ENCODE data around the gene PSMD3.
A peak's percentile ranks its signal among the peaks of the same experiment; 100 is the strongest.

PSMD3 gene

DNA sequence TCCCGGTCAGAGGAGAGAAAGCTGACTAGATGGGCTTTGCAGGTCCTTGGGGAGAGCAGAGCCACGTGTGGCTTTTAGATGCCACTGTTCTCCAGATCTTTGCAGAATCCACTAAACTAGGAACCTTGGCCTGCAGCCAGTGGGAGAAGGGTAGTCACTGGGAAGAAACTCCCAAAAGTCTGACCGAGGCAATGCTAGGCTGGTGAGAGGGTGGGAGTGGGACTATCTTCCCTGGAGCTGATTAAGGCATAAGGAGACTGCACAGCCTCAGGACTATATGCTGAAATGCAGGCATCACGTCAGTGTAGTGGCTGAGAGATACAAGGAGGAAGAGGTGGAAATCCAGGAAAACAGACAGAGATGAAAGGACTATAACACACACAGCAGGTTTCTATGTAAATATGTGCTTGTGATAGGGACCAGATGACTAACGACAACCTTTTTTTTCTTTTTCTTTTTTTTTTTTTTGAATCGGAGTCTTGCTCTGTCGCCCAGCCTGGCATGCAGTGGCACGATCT lies 20.0 kb upstream of the PSMD3 start:
- DNase-seq (ENCODE audit: low spot score) = no peak

- DNase-seq (ENCODE audit: low spot score) = no peak
Measured at GRCh38 chr17:39962642-39963220, 17.9 kb upstream of the PSMD3 start, which contains the start of gene GSDMA. TSS of gene GSDMA (plus strand) at chr17:39963004. CDS start at chr17:39965688, 2,684 bp downstream.

GRCh38 chr17:39963829-39964228 lies 16.8 kb upstream of the PSMD3 start:
- no peak for DNase-seq (ENCODE audit: low spot score)

- no peak for DNase-seq (ENCODE audit: low spot score)
Measured at GRCh38 chr17:39965017-39965699, 15.4 kb upstream of the PSMD3 start.

GRCh38 chr17:39966771-39967170 lies 13.8 kb upstream of the PSMD3 start:
- no peak for DNase-seq (ENCODE audit: low spot score)

DNA sequence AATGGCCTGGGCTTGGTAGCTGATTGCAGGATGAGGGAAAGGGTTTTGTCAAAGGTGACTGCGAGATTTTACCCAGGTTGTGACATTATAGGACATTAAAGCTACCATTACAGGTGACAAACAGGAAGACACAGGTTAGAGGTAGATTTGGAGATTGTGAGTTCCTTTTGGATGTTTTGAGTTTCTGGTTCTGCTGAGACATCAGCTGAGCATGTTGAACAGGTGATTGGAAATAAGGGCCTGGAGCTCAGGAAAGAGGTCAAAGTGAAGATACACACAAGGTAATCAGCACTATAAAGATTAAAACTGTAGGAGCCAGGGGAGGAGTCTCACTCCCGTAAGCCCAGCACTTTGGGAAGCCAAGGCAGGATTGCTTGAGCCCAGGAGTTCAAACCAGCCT lies 11.8 kb upstream of the PSMD3 start:
- DNase-seq (ENCODE audit: low spot score) = no peak

DNA sequence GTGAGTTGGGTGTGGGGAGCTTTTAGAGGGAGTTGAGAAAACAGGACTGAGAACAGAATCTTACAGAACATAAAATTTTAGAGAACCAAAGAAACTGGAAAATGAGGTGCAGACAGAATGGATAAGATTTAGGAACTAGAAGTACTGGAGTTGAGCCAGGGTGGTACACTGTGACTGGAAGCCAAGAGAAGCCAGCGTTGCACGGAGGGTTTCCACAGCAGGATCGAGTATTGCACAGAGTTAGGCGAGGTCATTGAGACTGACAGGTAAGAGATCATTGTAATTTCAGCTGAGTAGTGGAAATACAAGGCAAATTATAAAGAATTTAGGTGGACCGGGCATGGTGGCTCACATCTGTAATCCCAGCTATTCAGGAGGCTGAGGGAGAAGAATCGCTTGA lies 11.2 kb upstream of the PSMD3 start:
- DNase-seq (ENCODE audit: low spot score) = no peak

- DNase-seq (ENCODE audit: low spot score) = no peak
Measured at GRCh38 chr17:39970157-39970692, 10.4 kb upstream of the PSMD3 start.

GRCh38 chr17:39971076-39971603 lies 9.5 kb upstream of the PSMD3 start:
- no peak for DNase-seq (ENCODE audit: low spot score)

DNA sequence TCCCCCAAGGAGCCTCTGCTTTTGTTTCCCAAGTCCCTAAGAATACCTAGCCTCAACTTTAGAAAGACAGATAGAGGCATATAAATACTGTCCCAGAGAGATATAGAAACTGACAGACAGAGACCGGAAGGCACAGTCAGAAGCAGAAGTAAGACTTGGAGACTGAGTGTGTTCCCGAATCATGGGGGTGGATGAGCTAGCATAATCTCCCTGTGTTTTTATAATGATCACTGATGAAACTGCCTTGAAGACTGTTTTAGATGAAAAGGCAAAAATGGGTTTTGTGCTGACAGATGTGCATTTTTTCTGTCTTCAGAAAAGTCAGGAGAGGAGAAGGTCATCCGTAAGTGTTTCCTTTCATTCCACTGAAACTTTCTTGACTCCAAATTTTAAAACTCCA lies 8.3 kb upstream of the PSMD3 start:
- DNase-seq (ENCODE audit: low spot score) = no peak

GRCh38 chr17:39973496-39973895 lies 7.1 kb upstream of the PSMD3 start:
- no peak for DNase-seq (ENCODE audit: low spot score)

DNA sequence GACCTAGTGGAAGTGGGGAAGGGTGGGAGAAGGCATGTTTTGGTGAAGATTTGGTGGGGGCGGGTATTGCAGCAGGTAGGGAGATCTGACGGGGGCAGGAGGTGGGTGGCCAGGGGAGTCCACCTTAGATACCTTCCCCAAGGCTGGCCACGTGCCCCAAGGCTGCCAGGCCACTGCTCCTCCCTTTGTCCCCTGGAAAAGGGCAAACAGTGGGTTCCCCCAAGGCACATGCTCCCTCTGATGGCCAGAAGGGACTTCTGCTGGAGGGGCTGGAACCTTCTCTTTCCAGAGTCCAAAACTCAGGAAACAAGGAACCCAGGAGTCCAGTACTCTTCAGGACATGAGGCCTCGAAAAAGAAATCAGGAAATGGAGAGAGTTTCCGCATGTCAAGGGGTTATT lies 6.2 kb upstream of the PSMD3 start:
- no peak for DNase-seq (ENCODE audit: low spot score)

DNA sequence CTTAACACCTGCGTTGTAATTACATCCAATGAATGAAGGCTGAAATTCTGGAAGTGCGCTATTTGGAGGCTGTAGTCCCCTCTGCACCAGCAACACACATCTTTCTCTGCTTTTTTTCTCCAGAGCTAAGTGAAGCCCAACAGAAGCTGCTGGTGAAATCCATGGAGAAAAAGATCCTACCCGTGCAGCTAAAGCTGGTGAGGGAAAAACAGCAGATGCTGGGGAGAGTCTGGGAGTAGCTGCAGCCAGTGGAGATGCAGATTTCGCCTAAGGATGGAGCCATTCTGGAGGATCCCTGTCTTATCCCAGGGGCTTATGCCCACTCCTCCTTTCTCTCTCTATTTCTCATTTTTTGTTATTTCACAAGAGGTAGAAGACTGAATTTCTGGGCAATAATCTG lies 4.8 kb upstream of the PSMD3 start:
- DNase-seq (ENCODE audit: low spot score) = no peak

- no peak for DNase-seq (ENCODE audit: low spot score)
Measured at GRCh38 chr17:39979016-39979670, 1.5 kb upstream of the PSMD3 start.

GRCh38 chr17:39979893-39980350 lies 685 bp upstream of the PSMD3 start:
- DNase-seq (ENCODE audit: low spot score) = peak; percentile 10

GRCh38 chr17:39981207-39981741 lies 667 bp downstream of the PSMD3 start:
- DNase-seq (ENCODE audit: low spot score) = peak; percentile 10

- DNase-seq (ENCODE audit: low spot score) = no peak
Measured at GRCh38 chr17:39981766-39982375, 1.3 kb downstream of the PSMD3 start.

GRCh38 chr17:39988206-39988810 lies 7.7 kb downstream of the PSMD3 start:
- no peak for DNase-seq (ENCODE audit: low spot score)

DNA sequence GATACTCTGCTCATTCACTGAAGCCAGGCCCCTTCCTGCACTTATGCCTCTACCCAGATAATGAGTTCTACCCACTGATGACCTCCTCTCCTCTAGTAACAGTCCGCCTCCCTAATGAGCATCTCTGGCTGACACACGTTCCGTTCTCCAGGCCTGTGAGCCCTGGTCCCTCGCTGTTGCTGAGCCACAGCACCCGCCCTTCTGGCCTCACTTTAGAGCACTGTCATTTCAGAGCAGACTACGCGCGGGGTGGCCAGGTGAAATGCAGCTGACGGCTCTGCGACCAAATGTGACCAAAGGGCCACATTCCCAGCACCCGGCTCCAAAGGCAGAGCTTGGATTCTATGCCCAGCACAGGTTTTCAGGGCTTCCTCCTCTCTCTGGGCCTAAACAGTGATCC lies 13.8 kb downstream of the PSMD3 start:
- DNase-seq (ENCODE audit: low spot score) = no peak

GRCh38 chr17:39995438-39995837 lies 14.8 kb downstream of the PSMD3 start:
- no peak for DNase-seq (ENCODE audit: low spot score)

- DNase-seq (ENCODE audit: low spot score) = no peak
Measured at GRCh38 chr17:39996162-39996561, 15.6 kb downstream of the PSMD3 start.
